Measurements from ENCODE around the gene SLC48A1. TPM values are rescaled to one million over a fixed set of nuclear protein-coding genes. Genes with fewer than 3 reads are reported as not detected.
A peak's percentile ranks its signal among the peaks of the same experiment; 100 is the strongest.
"Not testable (repeated sequence)": the region's sequence is repeated elsewhere in the genome, so short reads cannot be mapped to it uniquely, and the experiment has no call there.

Gene SLC48A1
- total RNA-seq, 4 donors from 2014 or later: 14.9 to 21.5 (median 15.9) TPM

- Histone ChIP-seq H3K4me1 (peaks cover 10 to 81% (median 63%) of the 10 kb centered on the region in 4 donors), H3K36me3 (no peaks in the 10 kb centered on the region), H3K27ac (peak overlapping the region; percentile 93 to 98 (median 96)), H3K4me3 (no peak overlapping the region), H3K9me3 (no peaks in the 10 kb centered on the region), H3K27me3 (no peaks in the 10 kb centered on the region)
- peak in 1 of 3 donors; percentile 44 for DNase-seq
- TF ChIP-seq CTCF (IDR thresholded peaks at IDR 0.05): no peak
- no peak for TF ChIP-seq POLR2A (IDR thresholded peaks at IDR 0.05)
Measured at GRCh38 chr12:47814539-47815170, 41.6 kb downstream of the SLC48A1 start.

GRCh38 chr12:47815447-47815846 lies 42.4 kb downstream of the SLC48A1 start:
- not testable (repeated sequence) for DNase-seq, H3K4me3 ChIP-seq, H3K9me3 ChIP-seq, H3K27me3 ChIP-seq, H3K36me3 ChIP-seq
- Histone ChIP-seq H3K4me1 (peaks cover 10 to 73% (median 56%) of the 10 kb centered on the region in 4 donors), H3K27ac (peak overlapping the region; percentile 38 to 98 (median 96))

- H3K27me3 ChIP-seq: no peaks in the 10 kb centered on the region
- H3K9me3 ChIP-seq: no peaks in the 10 kb centered on the region
- TF ChIP-seq CTCF (IDR thresholded peaks at IDR 0.05): no peak
- TF ChIP-seq POLR2A (IDR thresholded peaks at IDR 0.05): no peak
- H3K27ac ChIP-seq: peak overlapping the region; percentile 67 to 98 (median 98)
- DNase-seq: peak in 1 of 3 donors; percentile 47
- peak overlapping the region in 3 of 4 donors; percentile 5 to 83 (median 80) for H3K4me3 ChIP-seq
- peaks cover 7 to 72% (median 48%) of the 10 kb centered on the region in 4 donors for H3K4me1 ChIP-seq
- H3K36me3 ChIP-seq: no peaks in the 10 kb centered on the region
Measured at GRCh38 chr12:47816403-47817271, 43.6 kb downstream of the SLC48A1 start.

GRCh38 chr12:47817272-47818006 lies 44.4 kb downstream of the SLC48A1 start:
- no peaks in the 10 kb centered on the region for H3K36me3 ChIP-seq
- H3K27me3 ChIP-seq: no peaks in the 10 kb centered on the region
- H3K4me3 ChIP-seq: peak overlapping the region in 3 of 4 donors; percentile 5 to 83 (median 80)
- no peak for TF ChIP-seq POLR2A (IDR thresholded peaks at IDR 0.05)
- TF ChIP-seq CTCF (IDR thresholded peaks at IDR 0.05): peak in 1 of 6 experiments; percentile 3
- no peak for DNase-seq
- peaks cover 0 to 75% (median 41%) of the 10 kb centered on the region in 4 donors for H3K4me1 ChIP-seq
- H3K9me3 ChIP-seq: no peaks in the 10 kb centered on the region
- H3K27ac ChIP-seq: peak overlapping the region; percentile 67 to 98 (median 98)

GRCh38 chr12:47818007-47818376 lies 45.0 kb downstream of the SLC48A1 start:
- peak overlapping the region; percentile 93 to 98 (median 98) for H3K27ac ChIP-seq
- H3K9me3 ChIP-seq: no peaks in the 10 kb centered on the region
- H3K36me3 ChIP-seq: no peaks in the 10 kb centered on the region
- no peaks in the 10 kb centered on the region for H3K27me3 ChIP-seq
- peak in 1 of 3 donors; percentile 42 for DNase-seq
- peak overlapping the region in 3 of 4 donors; percentile 80 to 87 (median 83) for H3K4me3 ChIP-seq
- TF ChIP-seq CTCF (IDR thresholded peaks at IDR 0.05) (no peak), POLR2A (IDR thresholded peaks at IDR 0.05) (no peak)
- peaks cover 0 to 78% (median 38%) of the 10 kb centered on the region in 4 donors for H3K4me1 ChIP-seq
